ENCODE data around the gene HPN. TPM values are rescaled to one million over a fixed set of nuclear protein-coding genes. Genes with fewer than 3 reads are reported as not detected.
"Not testable (repeated sequence)": the region's sequence is repeated elsewhere in the genome, so short reads cannot be mapped to it uniquely, and the experiment has no call there.

Gene HPN
- total and polyA plus RNA-seq, 2 experiments from 2014 or later, result 150 to 241 TPM

DNA sequence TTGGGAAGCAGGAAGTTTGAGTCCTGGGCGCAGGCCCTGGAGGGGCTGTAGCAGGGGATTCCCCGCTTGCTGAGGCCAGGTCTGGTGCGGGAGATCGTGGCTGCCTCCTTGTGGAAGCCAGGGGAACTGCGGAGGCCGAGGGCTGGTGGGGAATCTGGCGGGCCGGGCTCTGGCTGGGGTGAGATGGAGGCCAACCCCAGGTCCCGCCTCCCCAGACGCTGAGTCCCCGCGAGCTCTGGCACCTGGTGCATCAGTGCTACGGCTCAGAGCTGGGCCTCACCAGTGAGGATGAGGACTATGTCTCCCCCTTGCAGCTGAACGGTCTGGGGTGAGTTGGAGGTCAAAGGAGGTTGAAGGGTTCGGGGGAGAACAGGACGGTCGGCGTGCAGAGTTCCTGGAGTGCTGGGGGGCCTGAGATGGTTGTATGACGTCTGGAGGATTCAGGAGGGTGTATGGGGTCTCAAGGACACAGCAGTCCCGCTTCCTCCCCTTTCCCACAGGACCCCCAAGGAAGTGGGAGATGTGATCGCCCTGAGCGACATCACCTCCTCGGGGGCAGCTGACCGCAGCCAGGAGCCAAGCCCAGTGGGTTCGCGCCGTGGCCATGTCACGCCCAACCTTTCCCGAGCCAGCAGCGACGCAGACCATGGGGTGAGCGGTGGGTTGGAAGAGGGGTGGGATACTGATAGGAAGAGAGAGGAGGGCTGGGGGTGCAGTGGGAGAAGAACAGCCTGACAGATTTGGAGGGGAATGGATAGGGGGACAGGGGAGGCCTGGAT is 28.3 kb upstream of the HPN start:
- TF ChIP-seq, protein P1, sequence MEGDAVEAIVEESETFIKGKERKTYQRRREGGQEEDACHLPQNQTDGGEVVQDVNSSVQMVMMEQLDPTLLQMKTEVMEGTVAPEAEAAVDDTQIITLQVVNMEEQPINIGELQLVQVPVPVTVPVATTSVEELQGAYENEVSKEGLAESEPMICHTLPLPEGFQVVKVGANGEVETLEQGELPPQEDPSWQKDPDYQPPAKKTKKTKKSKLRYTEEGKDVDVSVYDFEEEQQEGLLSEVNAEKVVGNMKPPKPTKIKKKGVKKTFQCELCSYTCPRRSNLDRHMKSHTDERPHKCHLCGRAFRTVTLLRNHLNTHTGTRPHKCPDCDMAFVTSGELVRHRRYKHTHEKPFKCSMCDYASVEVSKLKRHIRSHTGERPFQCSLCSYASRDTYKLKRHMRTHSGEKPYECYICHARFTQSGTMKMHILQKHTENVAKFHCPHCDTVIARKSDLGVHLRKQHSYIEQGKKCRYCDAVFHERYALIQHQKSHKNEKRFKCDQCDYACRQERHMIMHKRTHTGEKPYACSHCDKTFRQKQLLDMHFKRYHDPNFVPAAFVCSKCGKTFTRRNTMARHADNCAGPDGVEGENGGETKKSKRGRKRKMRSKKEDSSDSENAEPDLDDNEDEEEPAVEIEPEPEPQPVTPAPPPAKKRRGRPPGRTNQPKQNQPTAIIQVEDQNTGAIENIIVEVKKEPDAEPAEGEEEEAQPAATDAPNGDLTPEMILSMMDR (IDR thresholded peaks at IDR 0.05; ENCODE audit: poor library complexity), result peak; percentile 82
- TF ChIP-seq EZH2 (IDR thresholded peaks at IDR 0.05; ENCODE audit: borderline replicate concordance), result no peak
- Histone ChIP-seq H3K9me2 (replicated peaks; ENCODE audit: insufficient read depth) (no peaks in the 10 kb centered on the region), H3K4me1 (ENCODE audit: insufficient read depth) (no peaks in the 10 kb centered on the region), H3K4me2 (no peak overlapping the region), H3K36me3 (replicated peaks; ENCODE audit: insufficient read depth, low read depth) (no peaks in the 10 kb centered on the region), H3K27ac (no peak overlapping the region), H3K27me3 (no peaks in the 10 kb centered on the region), H2AFZ (no peak overlapping the region), H3K9me3 (ENCODE audit: low read depth) (no peaks in the 10 kb centered on the region), H3K4me3 (no peak overlapping the region), H3K79me2 (peaks cover 9% of the 10 kb centered on the region), H4K20me1 (ENCODE audit: insufficient read depth, poor library complexity, severe bottlenecking) (no peaks in the 10 kb centered on the region)
- 70% methylated on average over 32 of the region's 32 CpGs for WGBS (ENCODE audit: low lambda C conversion rate, missing lambda C conversion rate)
- peak; percentile 82 for DNase-seq (ENCODE audit: low spot score)

DNA sequence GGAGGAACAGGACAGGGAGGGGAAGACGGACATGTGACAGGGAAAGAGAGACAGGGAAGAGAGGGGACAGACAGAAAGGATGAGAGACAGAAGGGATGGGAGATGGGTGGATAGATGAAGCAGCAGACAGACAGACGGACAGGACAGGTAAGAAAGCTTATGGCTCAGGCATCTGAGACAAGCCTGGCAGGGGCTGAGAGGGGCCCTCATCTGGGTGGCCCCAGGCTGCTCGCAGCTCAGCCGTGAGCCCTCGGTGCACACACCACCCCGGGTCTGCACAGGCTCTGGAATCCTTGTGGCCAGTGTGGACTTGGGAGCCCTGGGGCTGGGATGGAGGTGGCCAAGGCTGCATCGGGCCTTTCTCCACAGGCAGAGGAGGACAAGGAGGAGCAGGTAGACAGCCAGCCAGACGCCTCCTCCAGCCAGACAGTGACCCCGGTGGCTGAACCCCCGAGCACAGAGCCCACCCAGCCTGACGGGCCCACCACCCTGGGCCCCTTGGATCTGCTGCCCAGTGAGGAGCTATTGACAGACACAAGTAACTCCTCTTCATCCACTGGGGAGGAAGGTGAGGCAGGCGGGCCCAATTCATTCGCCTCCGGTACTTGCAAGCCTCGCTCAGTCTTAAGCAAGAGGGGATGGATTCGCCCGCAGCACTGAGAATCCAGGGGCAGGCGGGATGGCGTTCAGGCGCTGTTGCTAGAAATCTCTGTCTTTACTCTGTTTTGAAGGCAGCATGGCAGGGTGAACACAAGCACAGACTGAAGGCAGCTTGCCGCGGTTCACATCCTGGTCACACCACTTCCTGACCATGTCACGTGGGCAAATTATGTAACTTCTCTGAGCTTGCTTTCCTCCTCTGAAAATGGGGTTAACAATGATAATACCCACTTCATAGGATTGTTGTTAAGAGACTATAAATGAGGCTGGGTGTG is 27.4 kb upstream of the HPN start:
- Histone ChIP-seq H3K36me3 (replicated peaks; ENCODE audit: insufficient read depth, low read depth) (no peaks in the 10 kb centered on the region), H4K20me1 (ENCODE audit: insufficient read depth, poor library complexity, severe bottlenecking) (no peaks in the 10 kb centered on the region), H3K4me3 (no peak overlapping the region), H3K27ac (no peak overlapping the region), H2AFZ (no peak overlapping the region), H3K27me3 (no peaks in the 10 kb centered on the region), H3K9me3 (ENCODE audit: low read depth) (no peaks in the 10 kb centered on the region), H3K9me2 (replicated peaks; ENCODE audit: insufficient read depth) (no peaks in the 10 kb centered on the region), H3K4me2 (no peak overlapping the region), H3K79me2 (peaks cover under 1% of the 10 kb centered on the region), H3K4me1 (ENCODE audit: insufficient read depth) (no peaks in the 10 kb centered on the region)
- DNase-seq (ENCODE audit: low spot score), result peak; percentile 4
- TF ChIP-seq EZH2 (IDR thresholded peaks at IDR 0.05; ENCODE audit: borderline replicate concordance) (no peak), EZH2phosphoT487 (IDR thresholded peaks at IDR 0.05; ENCODE audit: low read depth, severe bottlenecking, unreplicated experiment) (no peak)
- TF ChIP-seq, protein P1 (IDR thresholded peaks at IDR 0.05; ENCODE audit: poor library complexity), result no peak
- WGBS (ENCODE audit: low lambda C conversion rate, missing lambda C conversion rate), result 97% methylated on average over 23 of the region's 23 CpGs

DNA sequence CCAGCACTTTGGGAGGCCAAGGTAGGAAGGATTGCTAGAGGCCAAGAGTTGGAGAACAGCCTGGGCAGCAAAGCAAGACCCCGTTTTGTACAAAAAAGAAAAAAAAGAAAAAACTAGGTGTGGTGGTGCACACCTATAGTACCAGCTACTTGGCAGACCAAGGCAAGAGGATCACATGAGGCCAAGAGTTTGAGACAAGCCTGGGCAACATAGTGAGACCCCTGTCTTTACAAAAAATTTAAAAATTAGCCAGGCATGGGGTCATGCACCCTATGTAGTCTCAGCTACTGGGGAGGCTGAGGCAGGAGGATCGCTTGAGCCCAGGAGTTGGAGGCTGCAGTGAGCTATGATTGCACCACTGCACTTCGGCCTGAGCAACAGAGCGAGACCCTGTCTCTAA is 26.7 kb upstream of the HPN start:
- not testable (repeated sequence) for H3K4me1 ChIP-seq (ENCODE audit: insufficient read depth); H3K27me3 ChIP-seq; H3K4me3 ChIP-seq; H2AFZ ChIP-seq; H3K27ac ChIP-seq; H3K9me2 ChIP-seq (replicated peaks; ENCODE audit: insufficient read depth); H3K36me3 ChIP-seq (replicated peaks; ENCODE audit: insufficient read depth, low read depth); H3K79me2 ChIP-seq; H3K4me2 ChIP-seq; H3K9me3 ChIP-seq (ENCODE audit: low read depth); H4K20me1 ChIP-seq (ENCODE audit: insufficient read depth, poor library complexity, severe bottlenecking); DNase-seq (ENCODE audit: low spot score)
- WGBS (ENCODE audit: low lambda C conversion rate, missing lambda C conversion rate), result 99% methylated on average over 4 of the region's 4 CpGs
